Gastrocnemius medialis (tissue), 4 donors: ENCODE measurements around the gene MTREX. TPM values are rescaled to one million over a fixed set of nuclear protein-coding genes. Genes with fewer than 3 reads are reported as not detected.

ENCODE experiments used
- ATAC-seq, 2 donors: fragments of 150-250 bp; one replicate each; pipeline ENCODE4 v1.9.1; 2016
- DNase-seq, 2 donors: peaks; one replicate each; pipeline ENCODE4 v3.0.0-alpha.2; 2019
- H3K27ac ChIP-seq, 4 donors: fragments of 200-600 bp; sonication (generic); 1 replicate in 1 of 4; 2 replicates in 3 of 4; pipeline ENCODE4 v1.5.1; 2016 to 2018; ENCODE audit warnings: mild to moderate bottlenecking in 2 of 4, moderate library complexity in 1 of 4
- H3K27me3 ChIP-seq, 3 donors: fragments of 200-600 bp; sonication (generic) in 2 of 3; 1 replicate in 1 of 3; 2 replicates in 2 of 3; pipeline versions ENCODE4 v1.5.1 to v1.6.0; 2016 to 2019; ENCODE audit warnings: mild to moderate bottlenecking in 1 of 3, moderate library complexity in 1 of 3
- H3K36me3 ChIP-seq, 2 donors: fragments of 200-600 bp; sonication (generic) in 1 of 2; one replicate each; pipeline ENCODE4 v1.5.1; 2017 to 2018
- H3K4me1 ChIP-seq, 2 donors: fragments of 200-600 bp; sonication (generic) in 1 of 2; one replicate each; pipeline ENCODE4 v1.5.1; 2016 to 2017; ENCODE audit warnings: mild to moderate bottlenecking in 2 of 2
- H3K4me3 ChIP-seq, 4 donors: fragments of 200-600 bp; sonication (generic) in 3 of 4; 1 replicate in 1 of 4; 2 replicates in 3 of 4; pipeline ENCODE4 v1.5.1; 2016 to 2019; ENCODE audit warnings: mild to moderate bottlenecking in 2 of 4
- H3K9me3 ChIP-seq, 3 donors: fragments of 200-600 bp; sonication (generic) in 2 of 3; 1 replicate in 1 of 3; 2 replicates in 2 of 3; pipeline ENCODE4 v1.5.1; 2016 to 2019
- POLR2A ChIP-seq, 2 donors: fragments of 450-650 bp; IDR thresholded peaks; one replicate each; pipeline ENCODE4 v1.6.1; 2017; ENCODE audit warnings: antibody characterized with exemption in 2 of 2, mild to moderate bottlenecking in 2 of 2, moderate library complexity in 2 of 2
- in situ Hi-C, 4 donors: fragments of 200-750 bp; cut with MboI; loops; one replicate each; pipeline versions ENCODE4 v1.15.0 to v1.8.0; 2017; ENCODE audit warnings: low sequenced_read_pairs in 4 of 4
- intact Hi-C: fragments of 100-400 bp; cut with DNase I; formaldehyde crosslinking; loops from one replicate; pipeline ENCODE4 v1.15.1; 2023; ENCODE audit warnings: low total_unique reads
- total RNA-seq, 4 donors: library from RNA; depleted of rRNA; stranded (reverse); fragments of >200 nt; gene quantifications; one replicate each; pipeline versions ENCODE4 v1.1.0 to v1.2.3, GENCODE V29; 2016
- TF ChIP-seq, protein P1 (sequence below), 5 experiments: fragments of 450-650 bp in 3 of 5; fragments of 200-600 bp in 2 of 5; sonication (generic) in 2 of 5; IDR thresholded peaks in 4 of 5; conservative IDR thresholded peaks in 1 of 5; 1 replicate in 4 of 5; 2 replicates in 1 of 5; pipeline ENCODE4 v1.5.1; 2016 to 2019; ENCODE audit warnings: antibody characterized with exemption in 5 of 5, mild to moderate bottlenecking in 3 of 5, moderate library complexity in 3 of 5

Gene MTREX
- total RNA-seq, 4 donors from 2014 or later: 92.4 to 124 (median 109) TPM

GRCh38 chr5:55364537-55365055 is 56.8 kb downstream of the MTREX start:
- ATAC-seq (no peak), DNase-seq (no peak)
- H3K36me3 ChIP-seq: peaks cover 0 to 37% of the 10 kb centered on the region in 2 donors
- no peak for TF ChIP-seq POLR2A (IDR thresholded peaks at IDR 0.05)
- TF ChIP-seq, protein P1, sequence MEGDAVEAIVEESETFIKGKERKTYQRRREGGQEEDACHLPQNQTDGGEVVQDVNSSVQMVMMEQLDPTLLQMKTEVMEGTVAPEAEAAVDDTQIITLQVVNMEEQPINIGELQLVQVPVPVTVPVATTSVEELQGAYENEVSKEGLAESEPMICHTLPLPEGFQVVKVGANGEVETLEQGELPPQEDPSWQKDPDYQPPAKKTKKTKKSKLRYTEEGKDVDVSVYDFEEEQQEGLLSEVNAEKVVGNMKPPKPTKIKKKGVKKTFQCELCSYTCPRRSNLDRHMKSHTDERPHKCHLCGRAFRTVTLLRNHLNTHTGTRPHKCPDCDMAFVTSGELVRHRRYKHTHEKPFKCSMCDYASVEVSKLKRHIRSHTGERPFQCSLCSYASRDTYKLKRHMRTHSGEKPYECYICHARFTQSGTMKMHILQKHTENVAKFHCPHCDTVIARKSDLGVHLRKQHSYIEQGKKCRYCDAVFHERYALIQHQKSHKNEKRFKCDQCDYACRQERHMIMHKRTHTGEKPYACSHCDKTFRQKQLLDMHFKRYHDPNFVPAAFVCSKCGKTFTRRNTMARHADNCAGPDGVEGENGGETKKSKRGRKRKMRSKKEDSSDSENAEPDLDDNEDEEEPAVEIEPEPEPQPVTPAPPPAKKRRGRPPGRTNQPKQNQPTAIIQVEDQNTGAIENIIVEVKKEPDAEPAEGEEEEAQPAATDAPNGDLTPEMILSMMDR (IDR thresholded peaks at IDR 0.05 in 4 of 5, conservative IDR thresholded peaks at IDR 0.05 in 1 of 5): no peak
- no peaks in the 10 kb centered on the region for H3K27me3 ChIP-seq
- H3K4me1 ChIP-seq: no peaks in the 10 kb centered on the region
- H3K9me3 ChIP-seq: no peaks in the 10 kb centered on the region
- H3K27ac ChIP-seq: no peak overlapping the region
- H3K4me3 ChIP-seq: no peak overlapping the region
- in situ Hi-C loops (no loop called here), intact Hi-C loops (loop anchor here (10.0 kb wide), 1 partner anchor 1060 kb away; no protein-coding TSS in a partner anchor)

DNA sequence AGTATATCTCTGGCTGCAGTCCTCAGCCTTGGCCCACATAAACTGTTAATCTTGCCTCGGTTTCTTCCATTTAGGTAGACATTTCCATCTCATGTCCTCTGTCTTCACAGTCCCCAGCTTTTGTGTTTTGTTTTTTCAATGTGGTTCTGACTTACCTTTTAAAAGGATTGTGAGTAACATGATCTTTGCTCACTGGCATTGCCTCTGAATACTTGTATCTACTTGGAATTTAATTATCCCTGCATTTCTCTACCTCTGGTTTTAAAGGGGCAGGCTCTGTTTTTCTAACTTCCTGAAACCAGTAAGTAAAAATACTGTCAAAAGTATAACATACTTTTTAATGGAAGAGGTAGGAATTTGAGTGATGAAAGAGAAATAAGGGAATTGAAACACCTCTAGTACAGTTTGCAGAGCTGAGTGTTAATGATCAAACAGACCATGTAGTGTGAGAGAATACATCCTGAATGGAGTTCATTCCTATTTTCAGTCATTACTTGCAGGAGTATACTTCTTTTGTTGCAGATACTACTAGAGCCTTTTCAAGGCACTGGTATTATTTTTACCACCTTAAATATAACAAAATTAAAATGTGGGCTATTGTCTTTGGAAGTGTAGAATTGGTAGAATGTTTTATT is 62.6 kb downstream of the MTREX start:
- in situ Hi-C loops: no loop called here

GRCh38 chr5:55371145-55371544 is 63.4 kb downstream of the MTREX start:
- no peaks in the 10 kb centered on the region for H3K4me1 ChIP-seq
- in situ Hi-C loops: no loop called here
- H3K9me3 ChIP-seq: no peaks in the 10 kb centered on the region
- H3K36me3 ChIP-seq: peaks cover 0 to 38% of the 10 kb centered on the region in 2 donors
- TF ChIP-seq POLR2A (IDR thresholded peaks at IDR 0.05): no peak
- TF ChIP-seq, protein P1 (IDR thresholded peaks at IDR 0.05 in 4 of 5, conservative IDR thresholded peaks at IDR 0.05 in 1 of 5): no peak
- no peak overlapping the region for H3K4me3 ChIP-seq
- H3K27me3 ChIP-seq: no peaks in the 10 kb centered on the region
- DNase-seq (no peak), ATAC-seq (no peak)
- H3K27ac ChIP-seq: no peak overlapping the region
- intact Hi-C loops: no loop called here

More for the DNA sequence above, 62.6 kb downstream of the MTREX start:
- no peaks in the 10 kb centered on the region for H3K27me3 ChIP-seq
- no peak overlapping the region for H3K27ac ChIP-seq
- no peaks in the 10 kb centered on the region for H3K9me3 ChIP-seq
- intact Hi-C loops: no loop called here
- TF ChIP-seq POLR2A (IDR thresholded peaks at IDR 0.05): no peak
- TF ChIP-seq, protein P1 (IDR thresholded peaks at IDR 0.05 in 4 of 5, conservative IDR thresholded peaks at IDR 0.05 in 1 of 5): no peak
- ATAC-seq: no peak
- H3K4me1 ChIP-seq: no peaks in the 10 kb centered on the region
- no peak overlapping the region for H3K4me3 ChIP-seq
- no peak for DNase-seq
- H3K36me3 ChIP-seq: peaks cover 0 to 37% of the 10 kb centered on the region in 2 donors

DNA sequence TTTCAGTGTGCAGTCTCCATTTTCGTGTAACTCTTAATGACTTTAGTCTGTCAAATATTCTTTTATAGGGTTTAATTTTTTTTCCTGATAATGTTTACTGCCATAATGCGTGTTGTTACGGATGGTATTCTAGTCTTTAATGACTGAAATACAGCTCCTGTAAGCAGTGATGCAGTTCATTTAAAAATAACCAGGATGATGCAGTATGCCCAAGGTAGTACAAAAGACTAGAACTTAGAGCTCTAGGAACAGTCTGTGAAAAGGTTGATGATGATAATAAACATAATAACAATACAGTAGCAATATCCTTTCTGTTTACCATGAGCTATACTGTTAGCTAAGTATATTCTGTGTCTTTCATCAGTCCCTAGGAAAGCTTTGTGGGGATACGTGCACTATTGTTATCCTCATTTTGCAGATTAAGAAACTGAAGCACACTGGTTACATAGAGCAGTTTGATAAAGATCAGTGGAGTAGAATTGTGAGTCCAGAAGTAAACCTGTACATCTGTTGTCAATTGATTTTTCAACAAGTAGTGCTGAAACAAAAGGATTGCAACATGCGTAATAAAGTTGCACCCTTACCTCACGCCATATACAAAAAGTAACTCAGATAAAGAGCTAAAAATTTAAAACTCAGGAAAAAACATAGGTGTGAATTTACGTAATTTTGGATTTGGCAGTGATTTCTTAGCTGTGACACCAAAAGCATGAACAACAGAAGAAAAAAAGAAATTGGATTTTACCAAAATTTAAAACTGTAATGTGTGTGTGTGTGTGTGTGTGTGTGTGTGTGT is 64.5 kb downstream of the MTREX start:
- H3K9me3 ChIP-seq: no peaks in the 10 kb centered on the region
- H3K4me1 ChIP-seq: no peaks in the 10 kb centered on the region
- no peak overlapping the region for H3K27ac ChIP-seq
- in situ Hi-C loops (no loop called here), intact Hi-C loops (no loop called here)
- no peak for TF ChIP-seq POLR2A (IDR thresholded peaks at IDR 0.05)
- TF ChIP-seq, protein P1 (IDR thresholded peaks at IDR 0.05 in 4 of 5, conservative IDR thresholded peaks at IDR 0.05 in 1 of 5): no peak
- peaks cover 0 to 29% of the 10 kb centered on the region in 2 donors for H3K36me3 ChIP-seq
- no peak overlapping the region for H3K4me3 ChIP-seq
- ATAC-seq: no peak
- H3K27me3 ChIP-seq: no peaks in the 10 kb centered on the region
- DNase-seq: no peak
